HL-60 (cell line): ENCODE data around the gene ARHGAP25.

Experiments used
- DNase-seq, 2 experiments: peaks; one replicate each; pipeline ENCODE4 v3.0.0-alpha.2; 2010 to 2020; ENCODE audit warnings: low read depth in 1 of 2, low spot score in 1 of 2
- H3K27ac ChIP-seq: fragments of 250-450 bp; sonication (Bioruptor Pico); replicated peaks from 2 replicates; pipeline ENCODE4 v1.5.1; 2020; ENCODE audit warnings: mild to moderate bottlenecking, moderate library complexity
- H3K27me3 ChIP-seq: fragments of 250-450 bp; sonication (Bioruptor Pico); 2 replicates; pipeline ENCODE4 v1.5.1; 2021; ENCODE audit warnings: mild to moderate bottlenecking, moderate library complexity; ENCODE audit not compliant: insufficient read depth, poor library complexity, severe bottlenecking
- H3K4me3 ChIP-seq: replicated peaks from 2 replicates; pipeline ENCODE4 v1.5.1; 2011; ENCODE audit warnings: mild to moderate bottlenecking, control low read depth, low read length; ENCODE audit not compliant: insufficient read depth
- CTCF ChIP-seq: IDR thresholded peaks from one replicate; pipeline ENCODE4 v1.5.1; 2011; ENCODE audit warnings: low read length, control low read depth, inconsistent platforms; ENCODE audit not compliant: insufficient read depth
- GABPA ChIP-seq: IDR thresholded peaks from 2 replicates; pipeline ENCODE4 v1.6.1; 2012; ENCODE audit warnings: low read depth
- POLR2AphosphoS5 ChIP-seq: IDR thresholded peaks from 2 replicates; pipeline ENCODE4 v1.6.1; 2012; ENCODE audit warnings: low read depth
- REST ChIP-seq: IDR thresholded peaks from 2 replicates; pipeline ENCODE4 v1.6.1; 2012; ENCODE audit warnings: low read depth; ENCODE audit not compliant: insufficient replicate concordance
- SPI1 ChIP-seq: IDR thresholded peaks from 2 replicates; pipeline ENCODE4 v1.6.1; 2012; ENCODE audit warnings: low read depth, mild to moderate bottlenecking, borderline replicate concordance

ARHGAP25 gene

GRCh38 chr2:68853915-68854314 lies 119.3 kb downstream of the ARHGAP25 start:
- Histone ChIP-seq H3K27me3 (no peaks in the 10 kb centered on the region), H3K4me3 (no peak overlapping the region), H3K27ac (no peak overlapping the region)
- TF ChIP-seq REST (no peak), GABPA (no peak), POLR2AphosphoS5 (no peak), SPI1 (no peak), CTCF (no peak)
- DNase-seq = no peak

- Histone ChIP-seq H3K4me3 (no peak overlapping the region), H3K27me3 (no peaks in the 10 kb centered on the region), H3K27ac (no peak overlapping the region)
- no peak for DNase-seq
- no peak for TF ChIP-seq SPI1
- TF ChIP-seq POLR2AphosphoS5 = no peak
- TF ChIP-seq REST = no peak
These were observed 119.9 kb downstream of the ARHGAP25 start for GRCh38 chr2:68854476-68854875.

- Histone ChIP-seq H3K27ac (no peak overlapping the region), H3K27me3 (no peaks in the 10 kb centered on the region), H3K4me3 (no peak overlapping the region)
- TF ChIP-seq SPI1 = no peak
- TF ChIP-seq CTCF = no peak
- no peak for TF ChIP-seq GABPA
- no peak for TF ChIP-seq REST
- no peak for TF ChIP-seq POLR2AphosphoS5
- DNase-seq = no peak
These were observed 120.9 kb downstream of the ARHGAP25 start for GRCh38 chr2:68855550-68855949.

- TF ChIP-seq SPI1 (no peak), POLR2AphosphoS5 (no peak), REST (no peak), CTCF (no peak), GABPA (no peak)
- Histone ChIP-seq H3K27ac (no peak overlapping the region), H3K27me3 (no peaks in the 10 kb centered on the region), H3K4me3 (no peak overlapping the region)
- DNase-seq = peak in 1 of 2 experiments; percentile 7
These were observed 122.7 kb downstream of the ARHGAP25 start for GRCh38 chr2:68857202-68857845.
